Esophagus muscularis mucosa (tissue), 4 donors: ENCODE measurements around the gene IDE. TPM values are rescaled to one million over a fixed set of nuclear protein-coding genes. Genes with fewer than 3 reads are reported as not detected.

Experiments used
- DNase-seq: peaks from one replicate; pipeline ENCODE4 v3.0.0-alpha.2; 2017; ENCODE audit errors: extremely low spot score
- H3K27ac ChIP-seq, 4 donors: fragments of 200-600 bp; sonication (generic); replicated peaks in 1 of 4; 1 replicate in 3 of 4; 2 replicates in 1 of 4; pipeline ENCODE4 v1.5.1; 2016 to 2019; ENCODE audit warnings: mild to moderate bottlenecking in 1 of 4
- H3K27me3 ChIP-seq, 4 donors: fragments of 200-600 bp; sonication (generic); one replicate each; pipeline versions ENCODE4 v1.5.1 to v1.6.0; 2016 to 2019
- H3K36me3 ChIP-seq, 4 donors: fragments of 200-600 bp; sonication (generic); one replicate each; pipeline ENCODE4 v1.5.1; 2016 to 2019
- H3K4me1 ChIP-seq, 4 donors: fragments of 200-600 bp; sonication (generic); one replicate each; pipeline ENCODE4 v1.5.1; 2016 to 2019
- H3K4me3 ChIP-seq, 4 donors: fragments of 200-600 bp; sonication (generic); 1 replicate in 2 of 4; 2 replicates in 2 of 4; pipeline ENCODE4 v1.5.1; 2016 to 2019; ENCODE audit warnings: mild to moderate bottlenecking in 4 of 4, moderate library complexity in 1 of 4
- H3K9me3 ChIP-seq, 4 donors: fragments of 200-600 bp; sonication (generic); 1 replicate in 3 of 4; 2 replicates in 1 of 4; pipeline ENCODE4 v1.5.1; 2016 to 2019
- CTCF ChIP-seq, 3 experiments: fragments of 200-600 bp in 2 of 3; fragments of 450-650 bp in 1 of 3; sonication (generic) in 2 of 3; IDR thresholded peaks; one replicate each; pipeline ENCODE4 v1.5.1; 2017 to 2019; ENCODE audit warnings: antibody characterized with exemption in 3 of 3, mild to moderate bottlenecking in 2 of 3, moderate library complexity in 1 of 3
- EP300 ChIP-seq: sonication (generic); formaldehyde crosslinking; IDR thresholded peaks from one replicate; pipeline ENCODE4 v1.6.1; 2017; ENCODE audit warnings: antibody characterized with exemption
- POLR2A ChIP-seq: fragments of 450-650 bp; IDR thresholded peaks from one replicate; pipeline ENCODE4 v1.6.1; 2017; ENCODE audit warnings: antibody characterized with exemption, moderate library complexity, mild to moderate bottlenecking, low read depth
- POLR2AphosphoS5 ChIP-seq, 2 donors: sonication (generic); formaldehyde crosslinking; IDR thresholded peaks; one replicate each; pipeline ENCODE4 v1.6.1; 2017; ENCODE audit warnings: antibody characterized with exemption in 2 of 2
- WGBS: methylation state at CpG from one replicate; pipeline ENCODE4 v1.1.5; 2018; 5-methylcytosine and 5-hydroxymethylcytosine counted together
- intact Hi-C: fragments of 100-400 bp; cut with DNase I; formaldehyde crosslinking; loops from one replicate; pipeline ENCODE4 v1.15.1; 2023
- total RNA-seq, 4 donors: library from RNA; depleted of rRNA; stranded (reverse); fragments of >200 nt; gene quantifications; one replicate each; pipeline versions ENCODE4 v1.1.0 to v1.2.1, GENCODE V29; 2016

IDE gene
- total RNA-seq, 4 donors from 2014 or later = 27.0 to 33.1 (median 30.7) TPM

GRCh38 chr10:92434385-92434784 lies 139.5 kb downstream of the IDE start:
- intact Hi-C loops = no loop called here

GRCh38 chr10:92432596-92432995 lies 141.3 kb downstream of the IDE start:
- H3K27ac ChIP-seq = no peak overlapping the region
- no peaks in the 10 kb centered on the region for H3K36me3 ChIP-seq
- no peak overlapping the region for H3K4me3 ChIP-seq
- DNase-seq = no peak
- H3K9me3 ChIP-seq = no peaks in the 10 kb centered on the region
- no peaks in the 10 kb centered on the region for H3K27me3 ChIP-seq
- intact Hi-C loops = loop anchor here (2.0 kb wide), 1 partner anchor 346 kb away; no protein-coding TSS in a partner anchor
- 69% methylated on average over 4 of the region's 4 CpGs for WGBS
- H3K4me1 ChIP-seq = peaks cover 0 to 22% (median 0%) of the 10 kb centered on the region in 4 donors
- no peak for TF ChIP-seq POLR2A
- no peak for TF ChIP-seq CTCF (IDR thresholded peaks at IDR 0.05)
- TF ChIP-seq POLR2AphosphoS5 (IDR thresholded peaks at IDR 0.05) = no peak
- TF ChIP-seq EP300 = no peak

More at GRCh38 chr10:92434385-92434784, 139.5 kb downstream of the IDE start:
- Histone ChIP-seq H3K27ac (no peak overlapping the region), H3K4me3 (no peak overlapping the region), H3K9me3 (no peaks in the 10 kb centered on the region), H3K27me3 (no peaks in the 10 kb centered on the region), H3K4me1 (peaks cover 0 to 22% (median 0%) of the 10 kb centered on the region in 4 donors), H3K36me3 (no peaks in the 10 kb centered on the region)
- WGBS = 94% methylated on average over 4 of the region's 4 CpGs
- no peak for TF ChIP-seq POLR2AphosphoS5 (IDR thresholded peaks at IDR 0.05)
- no peak for TF ChIP-seq CTCF (IDR thresholded peaks at IDR 0.05)
- TF ChIP-seq POLR2A = no peak
- no peak for TF ChIP-seq EP300
- no peak for DNase-seq

- intact Hi-C loops = no loop called here
- 92% methylated on average over 6 of the region's 6 CpGs for WGBS
- Histone ChIP-seq H3K9me3 (no peaks in the 10 kb centered on the region), H3K27me3 (no peaks in the 10 kb centered on the region), H3K36me3 (no peaks in the 10 kb centered on the region), H3K27ac (no peak overlapping the region), H3K4me1 (peaks cover 0 to 22% (median 0%) of the 10 kb centered on the region in 4 donors), H3K4me3 (no peak overlapping the region)
- no peak for TF ChIP-seq POLR2A
- TF ChIP-seq EP300 = no peak
- no peak for TF ChIP-seq CTCF (IDR thresholded peaks at IDR 0.05)
- TF ChIP-seq POLR2AphosphoS5 (IDR thresholded peaks at IDR 0.05) = no peak
- DNase-seq = no peak
These were observed 143.8 kb downstream of the IDE start for GRCh38 chr10:92430103-92430502.

- TF ChIP-seq POLR2AphosphoS5 (IDR thresholded peaks at IDR 0.05) = no peak
- no peak for TF ChIP-seq CTCF (IDR thresholded peaks at IDR 0.05)
- no peak for TF ChIP-seq POLR2A
- TF ChIP-seq EP300 = no peak
- Histone ChIP-seq H3K27ac (no peak overlapping the region), H3K9me3 (peaks cover 0 to 6% (median under 1%) of the 10 kb centered on the region in 4 donors), H3K36me3 (no peaks in the 10 kb centered on the region), H3K4me3 (no peak overlapping the region), H3K4me1 (peaks cover 0 to 15% (median 8%) of the 10 kb centered on the region in 4 donors), H3K27me3 (peaks cover 0 to 34% (median 2%) of the 10 kb centered on the region in 4 donors)
- no peak for DNase-seq
- intact Hi-C loops = no loop called here
These were observed 152.3 kb downstream of the IDE start for GRCh38 chr10:92421550-92421949.

GRCh38 chr10:92420546-92421275 lies 153.2 kb downstream of the IDE start:
- peaks cover 0 to 15% (median 8%) of the 10 kb centered on the region in 4 donors for H3K4me1 ChIP-seq
- H3K4me3 ChIP-seq = peak overlapping the region; percentile 40 to 55 (median 44)
- DNase-seq = no peak
- WGBS = 27% methylated on average over 28 of the region's 46 CpGs
- intact Hi-C loops = no loop called here
- H3K36me3 ChIP-seq = no peaks in the 10 kb centered on the region
- H3K27ac ChIP-seq = no peak overlapping the region
- H3K27me3 ChIP-seq = peaks cover 0 to 34% (median 2%) of the 10 kb centered on the region in 4 donors
- TF ChIP-seq POLR2AphosphoS5 (IDR thresholded peaks at IDR 0.05) = no peak
- H3K9me3 ChIP-seq = peaks cover 0 to 12% (median 3%) of the 10 kb centered on the region in 4 donors
